ENCODE data around the gene LTBP1. TPM values are rescaled to one million over a fixed set of nuclear protein-coding genes. Genes with fewer than 3 reads are reported as not detected.

Gene LTBP1
- total and polyA plus RNA-seq, 10 of the 15 experiments (the other 5 are each of a cell fraction or from before 2014, with no cell fraction given): 0.01 to 0.28 (median 0.12) TPM; not detected in 2

GRCh38 chr2:32938934-32939333 is 7.8 kb upstream of the LTBP1 start:
- ATAC-seq (no peak), FAIRE-seq (no peak), DNase-seq (ENCODE audit: low read depth, low spot score) (no peak)
- H4K20me1 ChIP-seq (ENCODE audit: control insufficient read depth, insufficient read depth): no peaks in the 10 kb centered on the region
- no peak overlapping the region for H3K27ac ChIP-seq (ENCODE audit: control insufficient read depth, insufficient read depth)
- ChIA-PET SMC1A (ENCODE audit: uncharacterized antibody, unreplicated experiment) (no interaction called here), POLR2A (no interaction called here), RAD21 (ENCODE audit: unreplicated experiment) (no interaction called here), CTCF (no interaction called here)
- H3K4me1 ChIP-seq (ENCODE audit: control insufficient read depth, insufficient read depth, low read length): no peaks in the 10 kb centered on the region
- intact Hi-C loops (cut with micrococcal nuclease; ENCODE audit: unreplicated experiment): no loop called here
- H3K27me3 ChIP-seq (replicated peaks in 1 of 2; ENCODE audit: control insufficient read depth in 2 of 2, insufficient read depth in 2 of 2, low read length in 1 of 2): no peaks in the 10 kb centered on the region; a peak in 1 of 4 replicates
- no peaks in the 10 kb centered on the region for H3K36me3 ChIP-seq (ENCODE audit: control insufficient read depth in 2 of 2, insufficient read depth in 2 of 2, low read length in 1 of 2)
- H3K79me2 ChIP-seq (ENCODE audit: control insufficient read depth, insufficient read depth, low read length): no peaks in the 10 kb centered on the region
- in situ Hi-C loops (cut with MboI): no loop called here
- no TSS peak for BruUV-seq (replicated peaks)
- H2AFZ ChIP-seq (ENCODE audit: control insufficient read depth, low read depth, low read length): no peak overlapping the region
- no peaks in the 10 kb centered on the region for H3K9me3 ChIP-seq (replicated peaks; ENCODE audit: control insufficient read depth, insufficient read depth, low read length)
- WGBS (ENCODE audit: insufficient coverage, insufficient replicate concordance, low lambda C conversion rate, missing lambda C conversion rate): 70% methylated on average over 3 of the region's 3 CpGs
- no peak overlapping the region for H3K9ac ChIP-seq (ENCODE audit: control insufficient read depth, insufficient read depth, low read length)
- TF ChIP-seq BHLHE40 (IDR thresholded peaks at IDR 0.05; ENCODE audit: borderline replicate concordance in 1 of 2, low read depth in 2 of 2, low read length in 1 of 2): no peak
- TF ChIP-seq JUND (IDR thresholded peaks at IDR 0.05; ENCODE audit: low read depth, low read length): no peak
- TF ChIP-seq GABPA (IDR thresholded peaks at IDR 0.05; ENCODE audit: low read depth): no peak
- TF ChIP-seq CHD2 (IDR thresholded peaks at IDR 0.05; ENCODE audit: borderline replicate concordance, low read depth, low read length): no peak
- no peak for TF ChIP-seq ATF2 (IDR thresholded peaks at IDR 0.05; ENCODE audit: low read length)
- TF ChIP-seq CUX1 (IDR thresholded peaks at IDR 0.05; ENCODE audit: insufficient replicate concordance, low read depth, low read length): no peak
- TF ChIP-seq KAT2A (conservative IDR thresholded peaks at IDR 0.05; ENCODE audit: control insufficient read depth, low read depth, low read length): no peak
- TF ChIP-seq SMAD5 (IDR thresholded peaks at IDR 0.05; ENCODE audit: low read depth): no peak
- TF ChIP-seq DPF2 (IDR thresholded peaks at IDR 0.05): no peak
- no peak for TF ChIP-seq STAT1 (conservative IDR thresholded peaks at IDR 0.05)
- TF ChIP-seq SP1 (IDR thresholded peaks at IDR 0.05; ENCODE audit: low read depth, low read length): no peak
- TF ChIP-seq MLLT1 (IDR thresholded peaks at IDR 0.05): no peak
- no peak overlapping the region for H3K4me2 ChIP-seq (ENCODE audit: control insufficient read depth, insufficient read depth)
- no peak overlapping the region for H3K4me3 ChIP-seq

Measured in GM12878 (cell line).